Measurements from ENCODE around the gene CDC7.
"Not testable (repeated sequence)": the region's sequence is repeated elsewhere in the genome, so short reads cannot be mapped to it uniquely, and the experiment has no call there.

The CDC7 gene

DNA sequence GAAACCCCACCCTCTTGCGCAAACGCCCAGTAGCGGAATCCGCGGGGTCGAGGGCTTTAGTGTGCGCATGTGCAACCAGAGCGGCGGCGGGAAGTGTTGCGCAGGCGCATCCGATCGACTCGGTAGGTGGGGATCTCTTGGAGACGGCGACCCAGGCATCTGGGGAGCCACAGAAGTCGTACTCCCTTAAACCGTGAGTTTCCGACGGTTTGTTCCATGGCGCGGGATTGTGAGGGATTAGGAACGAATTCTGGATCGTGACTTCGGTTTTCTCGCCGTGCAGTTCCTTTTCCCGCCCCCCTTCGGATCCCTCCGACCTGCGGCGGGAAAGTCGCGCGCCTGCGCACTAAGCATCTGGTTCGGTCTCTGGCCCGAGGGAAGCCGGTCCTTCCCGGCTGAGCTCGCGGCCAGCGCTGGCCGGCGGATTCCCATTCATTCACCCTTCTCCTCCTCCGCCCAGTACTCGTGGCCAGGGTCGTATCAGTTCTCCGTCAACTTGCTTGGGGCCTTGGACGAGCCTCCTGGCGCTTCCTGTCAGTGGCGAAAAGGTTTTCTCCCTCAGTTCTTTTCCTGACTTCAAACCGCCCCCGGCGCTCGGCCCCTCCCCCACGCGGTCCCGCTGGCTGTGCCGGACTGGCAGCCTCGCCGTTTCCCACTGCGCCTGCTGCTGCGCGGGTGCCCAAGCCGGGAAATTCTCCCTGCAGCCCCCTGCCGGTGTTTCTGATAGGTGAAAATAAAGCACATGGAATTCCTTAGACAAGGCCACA lies at the start of gene CDC7:
CDC7 (plus strand) TSS at position 96 of the 767 bp plus-strand sequence. CDS start 866 bp downstream, outside the sequence.
- DNase-seq: peak; percentile 80

DNA sequence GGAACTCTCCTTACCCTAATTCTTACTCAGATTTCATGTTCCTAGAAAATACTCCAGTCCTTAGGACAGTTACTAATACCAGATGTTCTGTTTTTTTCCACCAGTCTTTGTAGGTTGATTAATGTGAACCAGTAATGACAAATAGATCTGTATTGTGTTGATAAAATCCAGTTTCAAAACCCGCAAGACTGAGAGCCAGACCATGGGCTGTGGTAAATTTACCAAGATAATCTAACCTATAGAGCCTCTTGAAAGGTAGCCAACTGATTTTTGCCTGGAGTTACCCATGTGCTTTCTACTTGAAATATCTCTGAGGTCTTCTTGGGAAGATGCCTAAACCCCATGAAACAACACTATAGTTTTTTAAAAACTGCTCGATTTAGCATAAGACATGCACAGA lies 46.5 kb upstream of the CDC7 start:
- no peak for DNase-seq

- no peak for DNase-seq
Measured at GRCh38 chr1:91455334-91455733, 45.3 kb upstream of the CDC7 start.

DNA sequence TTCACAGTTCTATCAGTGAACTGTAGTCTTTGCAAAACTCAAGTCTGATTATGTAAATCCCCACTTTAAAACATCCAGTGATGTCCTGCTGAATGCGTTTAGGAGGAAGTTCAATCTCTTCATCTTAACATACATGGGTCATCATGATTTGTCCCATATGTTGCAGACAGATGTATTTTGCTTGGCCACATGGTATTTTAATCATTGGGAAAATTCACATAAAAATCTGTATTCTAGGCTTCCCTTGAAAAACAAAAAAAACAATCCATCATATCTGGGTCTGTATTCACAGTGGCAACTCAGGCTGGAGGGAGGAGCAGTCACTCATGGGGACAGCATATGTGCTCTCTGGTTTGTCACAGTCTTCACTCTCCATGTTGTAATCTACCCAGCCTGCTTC lies 44.8 kb upstream of the CDC7 start:
- no peak for DNase-seq

DNA sequence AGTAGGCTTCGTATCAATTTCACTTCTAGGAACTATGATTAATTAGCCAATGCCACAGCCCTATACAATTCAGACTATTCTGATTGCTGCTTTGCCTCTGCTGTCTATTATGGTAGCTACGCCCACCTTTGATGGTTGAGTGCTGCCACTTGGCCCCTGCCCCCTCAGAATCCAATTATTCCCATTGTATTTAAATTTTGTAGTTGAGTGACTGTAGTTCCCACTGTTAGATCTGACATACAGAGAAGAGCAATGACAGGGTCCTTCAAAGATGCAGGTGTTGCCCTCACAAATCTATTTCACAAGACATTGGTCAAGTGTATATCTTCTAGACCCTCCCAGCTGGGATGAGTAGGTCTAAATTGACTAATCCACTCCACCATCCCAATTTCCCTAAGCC lies 35.3 kb upstream of the CDC7 start:
- not testable (repeated sequence) for DNase-seq

- no peak for DNase-seq
Measured at GRCh38 chr1:91476533-91477217, 24.0 kb upstream of the CDC7 start.

DNA sequence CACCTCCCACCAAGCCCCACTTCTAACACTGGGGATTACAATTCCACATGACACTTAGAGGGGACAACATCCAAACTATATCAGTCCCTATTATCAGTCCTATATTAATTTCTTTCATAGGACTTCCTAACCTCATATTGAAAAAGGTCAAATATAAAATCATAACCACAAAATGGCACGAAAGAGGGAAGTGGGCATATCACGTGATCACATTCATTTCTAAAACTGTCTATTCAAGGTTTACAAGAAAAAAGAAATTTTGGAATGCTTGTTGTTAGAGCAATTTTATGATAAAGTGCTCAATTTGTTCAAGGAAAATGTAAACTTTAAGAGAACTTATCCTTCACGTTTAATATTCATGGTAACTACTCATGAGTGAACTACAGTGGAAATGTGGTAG lies 13.2 kb upstream of the CDC7 start:
- no peak for DNase-seq

DNA sequence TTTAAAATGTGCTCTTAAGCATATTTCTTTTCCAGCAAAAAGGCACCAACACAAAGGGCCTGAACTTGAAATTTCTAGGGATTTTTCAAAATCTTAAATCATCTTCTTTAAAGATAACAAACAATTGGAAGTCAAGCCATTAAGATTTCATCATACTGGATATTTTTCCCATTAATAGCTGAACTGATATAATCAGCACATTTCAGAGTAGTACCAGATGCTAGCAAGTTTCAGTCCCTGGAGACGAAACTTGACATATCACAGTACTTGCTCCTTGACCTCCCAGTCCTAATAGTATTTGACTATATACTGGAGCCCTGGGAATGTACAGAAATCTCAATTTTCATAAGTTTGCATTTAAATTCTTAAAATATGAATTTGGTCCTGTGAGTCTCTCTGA lies 10.2 kb upstream of the CDC7 start:
- DNase-seq: no peak

- DNase-seq: no peak
Measured at GRCh38 chr1:91498035-91498434, 2.6 kb upstream of the CDC7 start.

- DNase-seq: no peak
Measured at GRCh38 chr1:91498498-91499245, 2.0 kb upstream of the CDC7 start.

GRCh38 chr1:91499346-91499745 lies 1.3 kb upstream of the CDC7 start:
- DNase-seq: no peak

GRCh38 chr1:91499904-91500755 lies 521 bp upstream of the CDC7 start:
- no peak for DNase-seq

- peak; percentile 27 for DNase-seq
Measured at GRCh38 chr1:91501523-91501851, 836 bp downstream of the CDC7 start.

DNA sequence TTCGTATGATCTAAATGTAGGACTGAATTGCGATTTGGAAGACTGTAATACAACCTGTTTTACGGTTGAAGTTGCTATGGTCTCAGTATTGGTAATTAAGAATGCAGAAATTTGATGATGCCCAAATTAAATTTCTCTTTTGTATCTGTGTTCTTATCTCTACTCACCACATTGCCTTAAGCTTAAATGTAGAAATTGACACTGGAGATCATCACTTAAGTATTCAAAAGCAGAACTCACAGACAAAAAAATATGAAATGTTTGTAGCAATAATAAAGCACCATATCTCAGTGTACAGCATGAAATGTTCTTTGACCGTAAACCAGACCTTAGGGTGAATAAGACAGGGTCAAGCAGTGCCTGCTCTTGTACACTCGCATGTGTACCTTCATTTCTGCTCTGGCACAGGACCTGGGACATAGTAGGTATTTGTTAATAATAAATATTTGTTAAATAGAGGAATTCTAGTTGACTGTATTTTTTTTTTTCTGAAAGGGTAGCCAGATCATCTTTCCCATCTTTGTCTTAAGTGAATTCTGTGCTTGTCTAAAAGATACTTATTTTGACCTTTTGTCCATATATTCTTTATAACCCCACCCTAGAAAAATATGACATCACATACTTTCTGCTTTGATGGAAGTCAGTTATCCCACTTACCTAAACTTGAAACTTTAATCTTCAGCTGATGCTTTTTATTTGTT lies 1.5 kb downstream of the CDC7 start:
- no peak for DNase-seq

DNA sequence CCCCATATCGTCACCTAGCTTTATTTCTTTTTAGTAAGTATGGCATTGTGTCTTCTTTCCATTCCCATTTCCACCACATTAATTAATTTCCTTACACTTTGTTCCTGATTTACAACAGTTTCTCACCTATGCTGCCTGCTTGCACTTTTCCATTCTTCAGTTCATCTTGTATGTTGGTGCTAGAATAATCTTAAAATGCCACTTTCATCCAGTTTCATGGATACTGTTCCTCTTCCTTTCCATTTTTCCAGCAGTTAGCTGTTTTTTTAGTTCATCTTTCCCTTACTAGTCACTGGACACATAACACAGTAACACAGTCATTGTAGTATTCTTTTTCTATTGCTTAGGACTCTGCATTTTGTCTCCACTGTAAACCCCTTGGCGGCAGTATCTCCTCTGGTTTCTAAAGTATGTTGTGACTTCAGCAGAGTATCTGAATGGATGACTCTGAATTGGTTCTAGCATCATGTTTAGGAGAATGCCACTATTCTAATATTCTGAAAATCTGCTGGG lies 2.1 kb downstream of the CDC7 start:
- DNase-seq: no peak

DNA sequence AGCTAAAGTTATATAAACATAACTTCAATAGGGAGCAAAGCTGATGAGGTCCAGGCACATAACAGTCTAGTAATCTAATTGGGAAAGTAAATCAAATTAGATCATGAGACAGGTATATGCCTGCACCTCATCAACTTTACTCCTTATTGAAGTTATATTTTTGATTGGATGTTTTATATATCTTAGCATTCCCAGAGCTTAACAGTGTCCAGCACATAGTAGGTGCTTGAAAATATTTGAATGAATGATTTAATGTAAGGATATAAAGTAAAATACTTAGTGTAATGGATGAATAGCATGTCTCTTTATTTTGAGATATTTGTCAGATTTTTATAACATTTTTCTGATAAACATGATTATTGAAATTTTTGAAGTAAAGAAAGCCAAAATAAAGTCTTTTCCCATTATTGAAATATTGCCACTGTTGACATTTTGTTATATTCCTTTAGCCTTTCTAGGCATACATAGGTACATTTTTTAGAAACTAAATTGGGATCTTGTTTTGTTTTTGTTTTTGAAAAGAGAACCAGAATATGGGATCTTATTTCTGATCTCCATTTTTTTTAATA lies 2.8 kb downstream of the CDC7 start:
- DNase-seq: no peak

DNA sequence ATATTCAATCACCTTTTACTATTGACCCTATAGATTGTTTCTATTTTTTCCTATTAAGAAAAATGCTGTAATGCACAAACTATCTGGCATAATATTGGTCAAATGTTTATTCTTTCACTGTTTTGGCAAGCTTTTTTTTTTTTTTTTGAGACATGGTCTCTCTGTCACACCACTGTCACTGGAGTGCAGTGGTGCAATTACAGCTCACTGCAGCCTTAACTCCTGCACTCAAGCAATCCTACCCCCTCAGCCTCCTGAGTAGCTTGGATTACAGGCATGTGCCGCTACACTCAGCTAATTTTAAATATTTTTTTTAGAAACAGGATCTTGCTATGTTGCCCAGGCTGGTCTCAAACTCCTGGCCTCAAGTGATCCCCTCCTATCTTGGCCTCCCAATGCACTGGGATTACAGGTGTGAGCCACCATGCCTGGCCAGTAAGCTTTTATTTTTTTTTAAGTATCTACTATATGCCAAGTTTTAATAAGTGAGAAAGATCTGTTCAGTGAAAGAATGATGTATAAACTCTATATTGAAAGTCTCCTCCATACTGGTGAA lies 3.4 kb downstream of the CDC7 start:
- DNase-seq: no peak

GRCh38 chr1:91505086-91505485 lies 4.4 kb downstream of the CDC7 start:
- no peak for DNase-seq

DNA sequence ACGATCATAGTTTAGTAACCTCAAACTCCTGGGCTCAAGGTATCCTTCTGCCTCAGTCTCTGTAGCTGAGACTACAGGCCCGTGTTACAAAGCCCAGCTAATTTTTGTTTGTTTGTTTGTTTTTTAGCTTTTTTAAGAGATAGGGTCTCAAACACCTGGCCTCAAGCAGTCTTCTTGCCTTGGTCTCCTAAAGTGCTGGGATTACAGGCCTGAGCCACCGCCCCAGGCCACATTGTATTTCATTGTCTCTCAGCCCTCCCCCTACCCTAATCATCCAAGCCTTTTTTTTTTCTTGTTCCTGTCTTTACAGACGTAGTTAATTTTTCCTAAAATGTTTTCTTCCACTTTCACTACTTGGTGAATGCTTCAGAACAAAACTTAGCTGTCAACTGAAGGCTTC lies 5.4 kb downstream of the CDC7 start:
- no peak for DNase-seq

- no peak for DNase-seq
Measured at GRCh38 chr1:91507328-91507727, 6.7 kb downstream of the CDC7 start.

- no peak for DNase-seq
Measured at GRCh38 chr1:91510754-91511153, 10.1 kb downstream of the CDC7 start.
